ENCODE results near the gene CGNL1. TPM values are rescaled to one million over a fixed set of nuclear protein-coding genes. Genes with fewer than 3 reads are reported as not detected.

The CGNL1 gene
- total RNA-seq, 1 donor from 2014 or later: 0.11 TPM

GRCh38 chr15:57446393-57446792, 70.1 kb downstream of the CGNL1 start:
- Mint-ChIP-seq H3K36me3 (ENCODE audit: low read depth) (no peaks in the 10 kb centered on the region), H3K27me3 (peaks cover 4% of the 10 kb centered on the region), H3K4me3 (no peak overlapping the region), H3K9me3 (no peaks in the 10 kb centered on the region), H3K27ac (no peak overlapping the region), H3K4me1 (no peaks in the 10 kb centered on the region)
- POLR2A ChIA-PET: interaction anchor here (0.6 kb wide), 1 partner anchor 577 kb away, joined by 4 read pairs; no protein-coding TSS in a partner anchor
- CTCF ChIA-PET: no interaction called here
- DNase-seq: no peak
- intact Hi-C loops (cut with micrococcal nuclease): no loop called here
- ATAC-seq (ENCODE audit: low read depth): no peak
- TF ChIP-seq, protein P1, sequence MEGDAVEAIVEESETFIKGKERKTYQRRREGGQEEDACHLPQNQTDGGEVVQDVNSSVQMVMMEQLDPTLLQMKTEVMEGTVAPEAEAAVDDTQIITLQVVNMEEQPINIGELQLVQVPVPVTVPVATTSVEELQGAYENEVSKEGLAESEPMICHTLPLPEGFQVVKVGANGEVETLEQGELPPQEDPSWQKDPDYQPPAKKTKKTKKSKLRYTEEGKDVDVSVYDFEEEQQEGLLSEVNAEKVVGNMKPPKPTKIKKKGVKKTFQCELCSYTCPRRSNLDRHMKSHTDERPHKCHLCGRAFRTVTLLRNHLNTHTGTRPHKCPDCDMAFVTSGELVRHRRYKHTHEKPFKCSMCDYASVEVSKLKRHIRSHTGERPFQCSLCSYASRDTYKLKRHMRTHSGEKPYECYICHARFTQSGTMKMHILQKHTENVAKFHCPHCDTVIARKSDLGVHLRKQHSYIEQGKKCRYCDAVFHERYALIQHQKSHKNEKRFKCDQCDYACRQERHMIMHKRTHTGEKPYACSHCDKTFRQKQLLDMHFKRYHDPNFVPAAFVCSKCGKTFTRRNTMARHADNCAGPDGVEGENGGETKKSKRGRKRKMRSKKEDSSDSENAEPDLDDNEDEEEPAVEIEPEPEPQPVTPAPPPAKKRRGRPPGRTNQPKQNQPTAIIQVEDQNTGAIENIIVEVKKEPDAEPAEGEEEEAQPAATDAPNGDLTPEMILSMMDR (IDR thresholded peaks at IDR 0.05): no peak

GRCh38 chr15:57451555-57451954, 75.2 kb downstream of the CGNL1 start:
- CTCF ChIA-PET: no interaction called here
- ATAC-seq (ENCODE audit: low read depth) (no peak), DNase-seq (no peak)
- no peak overlapping the region for H3K4me3 Mint-ChIP-seq
- H3K9me3 Mint-ChIP-seq: no peaks in the 10 kb centered on the region
- H3K27ac Mint-ChIP-seq: no peak overlapping the region
- H3K4me1 Mint-ChIP-seq: no peaks in the 10 kb centered on the region
- TF ChIP-seq, protein P1 (IDR thresholded peaks at IDR 0.05): no peak
- no peaks in the 10 kb centered on the region for H3K36me3 Mint-ChIP-seq (ENCODE audit: low read depth)
- POLR2A ChIA-PET: no interaction called here
- intact Hi-C loops (cut with micrococcal nuclease): no loop called here
- H3K27me3 Mint-ChIP-seq: peaks cover 4% of the 10 kb centered on the region

GRCh38 chr15:57452090-57452754, 75.9 kb downstream of the CGNL1 start:
- peaks cover 4% of the 10 kb centered on the region for H3K27me3 Mint-ChIP-seq
- no peaks in the 10 kb centered on the region for H3K9me3 Mint-ChIP-seq
- no peak for ATAC-seq (ENCODE audit: low read depth)
- no peaks in the 10 kb centered on the region for H3K4me1 Mint-ChIP-seq
- TF ChIP-seq, protein P1 (IDR thresholded peaks at IDR 0.05): no peak
- H3K27ac Mint-ChIP-seq: no peak overlapping the region
- DNase-seq: no peak
- intact Hi-C loops (cut with micrococcal nuclease): no loop called here
- H3K36me3 Mint-ChIP-seq (ENCODE audit: low read depth): no peaks in the 10 kb centered on the region
- CTCF ChIA-PET: no interaction called here
- POLR2A ChIA-PET: no interaction called here
- no peak overlapping the region for H3K4me3 Mint-ChIP-seq

GRCh38 chr15:57455929-57456328, 79.6 kb downstream of the CGNL1 start:
- no peak overlapping the region for H3K27ac Mint-ChIP-seq
- TF ChIP-seq, protein P1 (IDR thresholded peaks at IDR 0.05): no peak
- H3K4me1 Mint-ChIP-seq: no peaks in the 10 kb centered on the region
- ATAC-seq (ENCODE audit: low read depth) (no peak), DNase-seq (no peak)
- ChIA-PET CTCF (no interaction called here), POLR2A (no interaction called here)
- no peaks in the 10 kb centered on the region for H3K36me3 Mint-ChIP-seq (ENCODE audit: low read depth)
- peaks cover 2% of the 10 kb centered on the region for H3K27me3 Mint-ChIP-seq
- H3K4me3 Mint-ChIP-seq: no peak overlapping the region
- intact Hi-C loops (cut with micrococcal nuclease): no loop called here
- no peaks in the 10 kb centered on the region for H3K9me3 Mint-ChIP-seq

GRCh38 chr15:57456559-57456958, 80.3 kb downstream of the CGNL1 start:
- intact Hi-C loops (cut with micrococcal nuclease): no loop called here
- CTCF ChIA-PET: no interaction called here
- no peak for ATAC-seq (ENCODE audit: low read depth)
- no peak overlapping the region for H3K4me3 Mint-ChIP-seq
- POLR2A ChIA-PET: no interaction called here
- H3K27me3 Mint-ChIP-seq: peaks cover 2% of the 10 kb centered on the region
- TF ChIP-seq, protein P1 (IDR thresholded peaks at IDR 0.05): no peak
- H3K27ac Mint-ChIP-seq: no peak overlapping the region
- H3K9me3 Mint-ChIP-seq: no peaks in the 10 kb centered on the region
- no peaks in the 10 kb centered on the region for H3K4me1 Mint-ChIP-seq
- no peaks in the 10 kb centered on the region for H3K36me3 Mint-ChIP-seq (ENCODE audit: low read depth)
- no peak for DNase-seq

Data from activated B cell treated with CpG ODN at 0.5 μM for 24 hours (primary cell).